IgD-negative memory B cell (primary cell): Measurements from ENCODE around the gene HOMER2. TPM values are rescaled to one million over a fixed set of nuclear protein-coding genes. Genes with fewer than 3 reads are reported as not detected.
"Not testable (repeated sequence)": the region's sequence is repeated elsewhere in the genome, so short reads cannot be mapped to it uniquely, and the experiment has no call there.

Experiments
- H3K27ac Mint-ChIP-seq, 3 donors: one replicate each; pipeline ENCODE4 v1.8.0; 2020 to 2022; ENCODE audit warnings: mild to moderate bottlenecking in 3 of 3, mixed read lengths in 3 of 3, moderate library complexity in 1 of 3
- H3K27me3 Mint-ChIP-seq: one replicate; pipeline ENCODE4 v1.8.0; 2021; ENCODE audit warnings: mixed read lengths
- H3K36me3 Mint-ChIP-seq: one replicate; pipeline ENCODE4 v1.8.0; 2020; ENCODE audit warnings: mild to moderate bottlenecking, mixed read lengths
- H3K4me1 Mint-ChIP-seq, 3 donors: one replicate each; pipeline ENCODE4 v1.8.0; 2020 to 2022; ENCODE audit warnings: mixed read lengths in 3 of 3, mild to moderate bottlenecking in 1 of 3
- H3K4me3 Mint-ChIP-seq, 4 donors: one replicate each; pipeline ENCODE4 v1.8.0; 2020 to 2022; ENCODE audit warnings: mild to moderate bottlenecking in 4 of 4, mixed read lengths in 4 of 4, moderate library complexity in 3 of 4
- H3K9me3 Mint-ChIP-seq, 3 donors: one replicate each; pipeline ENCODE4 v1.8.0; 2020 to 2021; ENCODE audit warnings: mixed read lengths in 3 of 3, mild to moderate bottlenecking in 1 of 3
- polyA plus RNA-seq: library from polyadenylated mRNA; unstranded; fragments of 300-500 nt; fragmentation: Illumina TruSeq; gene quantifications from one replicate; pipeline ENCODE4 v1.2.3, GENCODE V29; 2021

HOMER2 gene
- polyA plus RNA-seq, 1 donor from 2014 or later: 2.7 TPM

DNA sequence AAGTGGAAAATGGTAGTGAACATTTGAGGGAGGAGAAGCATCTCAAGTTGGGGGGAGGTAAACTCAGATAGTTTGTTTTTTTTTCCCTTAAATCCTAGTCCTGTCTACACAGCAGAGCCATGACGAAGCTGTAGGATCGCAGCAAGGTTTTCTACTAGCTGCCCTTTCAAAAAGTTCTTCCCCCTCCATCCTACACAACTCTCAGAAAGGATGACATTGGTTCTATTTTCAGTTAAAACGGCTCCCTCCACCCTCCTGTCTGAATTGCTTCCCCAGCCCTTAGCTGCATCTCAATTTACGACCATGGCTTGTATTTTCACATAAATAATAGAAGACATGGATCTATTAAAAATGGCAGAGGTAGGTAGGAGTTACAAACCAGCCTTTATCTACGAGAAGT is 2.2 kb downstream of the HOMER2 start:
- Mint-ChIP-seq H3K4me3 (no peak overlapping the region), H3K4me1 (peaks cover 5 to 8% (median 6%) of the 10 kb centered on the region in 3 donors), H3K27me3 (peaks cover 10% of the 10 kb centered on the region), H3K9me3 (no peaks in the 10 kb centered on the region), H3K36me3 (no peaks in the 10 kb centered on the region), H3K27ac (no peak overlapping the region)

DNA sequence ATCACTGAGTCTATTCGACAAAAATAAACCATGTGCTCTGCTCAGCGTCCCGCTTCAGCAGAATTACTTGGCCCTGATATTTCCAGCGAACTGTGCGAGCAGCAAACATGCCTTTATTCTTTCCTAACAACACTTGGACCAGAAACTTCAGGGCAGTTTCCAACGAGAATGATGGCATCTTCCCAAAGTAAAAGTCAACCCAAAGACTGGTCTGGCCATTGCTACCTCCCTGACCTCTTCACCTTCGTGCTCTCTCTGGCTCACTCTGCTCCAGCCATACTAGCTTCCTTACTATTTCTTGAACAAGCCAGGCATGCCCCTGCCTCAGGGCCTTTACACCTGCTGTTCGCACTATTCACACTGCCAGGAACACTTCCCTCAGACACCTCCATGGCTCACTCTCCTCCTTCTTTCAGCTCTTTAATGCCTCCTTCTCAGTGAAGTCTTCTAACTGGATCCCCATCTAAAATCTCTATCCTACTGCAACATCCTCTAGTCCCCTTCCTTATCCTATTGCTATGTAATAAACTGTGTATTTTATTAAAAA is 6.3 kb downstream of the HOMER2 start:
- Mint-ChIP-seq H3K27ac (no peak overlapping the region), H3K4me1 (peaks cover 0 to 2% (median 1%) of the 10 kb centered on the region in 3 donors), H3K27me3 (no peaks in the 10 kb centered on the region), H3K9me3 (no peaks in the 10 kb centered on the region), H3K4me3 (no peak overlapping the region), H3K36me3 (no peaks in the 10 kb centered on the region)

DNA sequence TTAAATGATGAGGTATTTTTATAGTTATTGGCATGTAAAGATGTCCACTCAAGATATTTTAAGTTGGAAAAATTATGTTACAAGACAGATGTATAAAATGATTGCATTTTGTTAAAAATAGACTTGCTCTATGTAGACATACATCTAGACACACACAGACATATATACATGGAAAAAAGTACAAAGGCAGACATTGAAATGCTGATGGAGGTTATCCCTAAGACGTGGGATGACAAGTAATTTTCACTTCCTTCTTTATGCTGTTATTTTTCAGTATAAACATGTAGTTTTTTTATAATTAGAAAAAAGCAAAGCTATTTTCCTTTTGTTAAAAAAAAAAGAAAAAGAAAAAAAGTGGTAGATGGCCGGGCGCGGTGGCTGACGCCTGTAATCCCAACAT is 7.2 kb downstream of the HOMER2 start:
- no peaks in the 10 kb centered on the region for H3K9me3 Mint-ChIP-seq
- no peaks in the 10 kb centered on the region for H3K36me3 Mint-ChIP-seq
- peaks cover 0 to 2% (median 1%) of the 10 kb centered on the region in 3 donors for H3K4me1 Mint-ChIP-seq
- H3K27ac Mint-ChIP-seq: no peak overlapping the region
- H3K27me3 Mint-ChIP-seq: peaks cover 2% of the 10 kb centered on the region
- H3K4me3 Mint-ChIP-seq: no peak overlapping the region

DNA sequence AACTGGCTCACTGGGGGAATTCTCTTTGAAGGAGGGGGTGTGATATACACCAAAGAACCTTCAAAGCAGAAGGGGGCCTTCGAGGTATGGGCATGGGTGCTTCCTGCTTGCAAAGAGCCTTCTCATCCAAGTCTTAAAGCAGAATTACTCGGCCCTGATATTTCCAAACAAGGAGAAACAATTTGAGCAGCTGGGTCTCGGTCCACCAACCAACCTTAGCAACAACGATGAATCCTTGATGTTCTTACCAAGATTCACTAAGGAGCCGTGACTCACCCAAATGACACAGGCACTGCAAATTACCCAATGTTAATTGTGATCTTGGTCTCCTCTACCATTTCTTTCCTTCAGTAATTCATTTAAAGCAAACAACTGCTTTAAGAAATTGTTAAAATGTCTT is 7.7 kb downstream of the HOMER2 start:
- H3K27me3 Mint-ChIP-seq: peaks cover 2% of the 10 kb centered on the region
- H3K36me3 Mint-ChIP-seq: no peaks in the 10 kb centered on the region
- no peak overlapping the region for H3K27ac Mint-ChIP-seq
- H3K4me1 Mint-ChIP-seq: peaks cover 0 to 2% (median 1%) of the 10 kb centered on the region in 3 donors
- no peak overlapping the region for H3K4me3 Mint-ChIP-seq
- H3K9me3 Mint-ChIP-seq: no peaks in the 10 kb centered on the region

DNA sequence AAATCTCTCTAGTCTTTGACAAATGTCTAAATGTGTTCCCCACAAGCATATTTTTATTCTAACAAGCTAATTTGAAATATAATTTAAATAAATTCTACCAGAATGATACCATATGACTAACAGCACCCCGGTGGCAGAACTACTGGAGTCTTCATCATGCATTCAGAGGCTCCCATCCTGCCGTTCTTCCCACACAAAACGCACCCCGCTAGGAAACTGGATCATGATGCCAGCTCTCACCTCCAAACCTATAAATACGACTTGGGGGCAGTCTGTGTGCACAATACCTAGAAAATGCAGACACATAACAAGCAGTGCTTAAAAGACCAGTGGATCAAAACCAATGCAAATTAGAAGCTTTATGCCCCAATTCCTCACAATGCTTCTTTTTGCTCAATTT is 8.5 kb downstream of the HOMER2 start:
- Mint-ChIP-seq H3K27ac (no peak overlapping the region), H3K36me3 (no peaks in the 10 kb centered on the region), H3K27me3 (peaks cover 2% of the 10 kb centered on the region), H3K9me3 (no peaks in the 10 kb centered on the region), H3K4me1 (peaks cover 0 to 2% (median 1%) of the 10 kb centered on the region in 3 donors), H3K4me3 (no peak overlapping the region)

DNA sequence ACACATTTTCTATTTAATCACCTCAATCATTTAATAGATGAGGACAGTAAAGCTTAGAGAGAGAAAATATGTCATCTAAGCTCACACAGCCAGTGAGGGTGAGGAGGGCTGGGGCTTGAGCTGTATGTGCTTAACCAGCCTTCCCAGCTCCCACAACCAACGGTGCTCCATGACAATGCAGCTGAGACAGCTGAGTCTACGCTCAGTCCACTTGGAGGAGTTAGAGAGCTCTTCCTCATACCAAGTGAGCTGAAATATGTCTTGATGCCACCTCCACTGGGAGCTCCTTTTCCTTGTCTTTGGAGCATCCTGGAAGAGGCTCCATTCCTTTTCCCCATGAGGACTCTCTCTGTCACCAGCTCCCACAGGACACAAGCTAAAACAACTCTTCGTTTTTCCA is 9.3 kb downstream of the HOMER2 start:
- Mint-ChIP-seq H3K4me3 (no peak overlapping the region), H3K27me3 (peaks cover 2% of the 10 kb centered on the region), H3K9me3 (peaks cover 0 to 2% (median 0%) of the 10 kb centered on the region in 3 donors), H3K27ac (no peak overlapping the region), H3K4me1 (peaks cover 0 to 2% (median 1%) of the 10 kb centered on the region in 3 donors), H3K36me3 (no peaks in the 10 kb centered on the region)

DNA sequence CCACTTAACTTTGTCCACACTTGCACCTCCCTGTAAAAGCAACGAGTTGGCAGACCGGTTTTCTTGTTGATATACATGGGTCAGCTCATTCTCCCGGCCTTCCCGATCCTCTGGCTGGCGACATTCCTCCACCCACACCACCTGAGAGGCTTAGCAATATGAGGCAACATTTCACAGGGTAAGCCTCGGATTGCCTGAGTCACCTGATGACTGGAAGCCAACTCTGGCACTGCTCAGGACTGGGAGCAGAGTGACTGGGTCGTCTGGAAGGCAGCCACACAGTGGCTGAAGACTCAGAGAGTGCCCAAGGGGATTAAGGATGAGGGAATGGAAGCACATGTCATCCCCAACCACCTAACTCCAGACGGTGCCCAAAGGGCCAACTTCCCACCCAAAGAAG is 9.8 kb downstream of the HOMER2 start:
- no peaks in the 10 kb centered on the region for H3K36me3 Mint-ChIP-seq
- H3K4me3 Mint-ChIP-seq: no peak overlapping the region
- peaks cover 0 to 2% (median 0%) of the 10 kb centered on the region in 3 donors for H3K9me3 Mint-ChIP-seq
- no peak overlapping the region for H3K27ac Mint-ChIP-seq
- peaks cover 2% of the 10 kb centered on the region for H3K27me3 Mint-ChIP-seq
- H3K4me1 Mint-ChIP-seq: peaks cover 0 to 2% (median 1%) of the 10 kb centered on the region in 3 donors

DNA sequence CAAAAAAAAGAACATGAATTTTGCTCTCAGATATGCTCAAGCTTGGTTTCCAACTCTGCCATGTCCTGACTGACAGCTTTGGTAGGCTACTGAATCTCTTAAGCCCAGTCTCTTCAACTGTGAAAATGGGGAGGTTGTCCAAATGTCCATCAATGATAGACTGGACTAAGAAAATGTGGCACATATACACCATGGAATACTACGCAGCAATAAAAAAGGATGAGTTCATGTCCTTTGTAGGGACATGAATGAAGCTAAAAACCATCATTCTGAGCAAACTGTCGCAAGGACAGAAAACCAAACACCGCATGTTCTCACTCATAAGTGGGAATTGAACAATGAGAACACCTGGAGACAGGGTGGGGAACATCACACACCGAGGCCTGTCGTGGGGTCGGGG is 12.8 kb downstream of the HOMER2 start:
- H3K27ac Mint-ChIP-seq, H3K9me3 Mint-ChIP-seq, H3K4me1 Mint-ChIP-seq, H3K27me3 Mint-ChIP-seq, H3K36me3 Mint-ChIP-seq, H3K4me3 Mint-ChIP-seq: not testable (repeated sequence)

DNA sequence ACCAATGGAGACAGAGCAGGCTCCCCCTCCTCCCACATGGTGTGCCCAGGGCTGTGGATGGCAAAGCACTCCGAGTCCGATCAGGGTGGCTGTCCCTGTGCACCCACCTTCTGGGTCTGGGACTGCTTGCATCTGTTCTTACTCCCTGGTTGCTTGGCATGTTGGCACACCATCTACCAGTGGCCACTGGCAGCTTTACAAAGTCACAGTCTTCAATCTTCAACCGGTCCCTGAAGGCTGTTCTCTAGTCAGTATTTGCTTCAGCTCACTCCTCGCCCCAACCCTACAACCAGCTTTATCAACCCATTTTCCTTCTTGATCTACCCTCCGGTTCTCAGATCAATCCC is 14.8 kb downstream of the HOMER2 start:
- peaks cover 0 to 6% (median 0%) of the 10 kb centered on the region in 3 donors for H3K4me1 Mint-ChIP-seq
- no peaks in the 10 kb centered on the region for H3K36me3 Mint-ChIP-seq
- H3K9me3 Mint-ChIP-seq: peaks cover 0 to 3% (median 0%) of the 10 kb centered on the region in 3 donors
- no peak overlapping the region for H3K27ac Mint-ChIP-seq
- H3K27me3 Mint-ChIP-seq: peaks cover 2% of the 10 kb centered on the region
- H3K4me3 Mint-ChIP-seq: no peak overlapping the region

DNA sequence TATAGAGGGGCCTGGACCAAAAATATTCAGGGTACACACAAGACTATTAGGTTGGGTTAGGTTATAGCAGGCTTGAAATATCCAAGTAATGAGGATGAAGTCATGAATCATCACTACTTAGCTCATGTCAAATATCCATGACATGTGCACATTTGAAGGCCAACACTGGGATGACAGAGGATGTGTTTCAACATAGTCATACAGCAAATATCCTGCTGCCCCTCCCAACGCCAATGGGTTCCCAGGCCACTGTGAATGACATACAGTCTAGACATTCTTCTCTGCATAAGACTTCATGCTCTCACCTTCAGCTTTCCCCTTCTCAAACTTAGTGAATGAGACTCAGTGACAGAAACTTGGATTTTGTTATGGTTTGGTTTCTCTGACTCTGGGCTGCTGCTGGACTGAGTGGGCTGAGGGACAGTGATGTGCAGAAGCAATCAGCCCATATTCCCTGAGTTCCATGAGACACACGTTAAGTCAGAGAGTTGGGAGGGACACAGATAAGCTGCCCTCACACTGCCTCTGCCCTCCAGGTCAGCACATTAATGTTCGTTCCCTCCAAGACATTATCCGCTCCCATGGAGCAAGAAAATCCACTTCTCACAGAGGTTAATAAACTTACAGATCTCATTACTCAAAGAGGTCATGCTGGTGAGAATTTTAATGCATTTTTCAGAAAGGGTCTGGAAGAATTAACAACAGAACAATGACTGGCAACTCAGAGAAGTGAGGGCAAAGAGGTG is 15.4 kb downstream of the HOMER2 start:
- H3K4me3 Mint-ChIP-seq: no peak overlapping the region
- peaks cover 0 to 3% (median 0%) of the 10 kb centered on the region in 3 donors for H3K9me3 Mint-ChIP-seq
- no peaks in the 10 kb centered on the region for H3K36me3 Mint-ChIP-seq

DNA sequence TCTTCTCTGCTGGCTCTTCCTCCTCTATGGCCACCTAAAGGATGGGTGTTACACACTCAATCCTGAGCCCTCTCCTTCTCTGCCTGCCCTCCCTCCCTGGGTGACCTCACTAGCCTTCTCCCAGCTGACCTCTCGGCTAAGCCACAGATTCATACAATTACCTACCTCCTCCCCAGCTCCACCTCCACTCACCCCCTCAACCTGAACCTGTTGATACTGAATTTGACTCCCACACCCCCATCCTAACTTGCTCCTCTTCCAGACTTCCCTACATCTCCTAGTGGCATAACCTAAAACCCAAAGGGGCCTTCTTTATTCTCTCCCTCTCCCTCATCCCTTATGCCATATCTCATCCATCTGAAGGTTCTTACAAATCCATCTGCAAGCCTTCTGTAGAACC is 17.1 kb downstream of the HOMER2 start:
- H3K9me3 Mint-ChIP-seq: peaks cover 0 to 3% (median 0%) of the 10 kb centered on the region in 3 donors
- no peak overlapping the region for H3K4me3 Mint-ChIP-seq
- no peaks in the 10 kb centered on the region for H3K36me3 Mint-ChIP-seq
- no peak overlapping the region for H3K27ac Mint-ChIP-seq
- H3K4me1 Mint-ChIP-seq: peaks cover 0 to 5% (median 0%) of the 10 kb centered on the region in 3 donors
- no peaks in the 10 kb centered on the region for H3K27me3 Mint-ChIP-seq

More for the DNA sequence above, 15.4 kb downstream of the HOMER2 start:
- H3K4me1 Mint-ChIP-seq: peaks cover 0 to 6% (median 0%) of the 10 kb centered on the region in 3 donors
- no peak overlapping the region for H3K27ac Mint-ChIP-seq
- H3K27me3 Mint-ChIP-seq: peaks cover 2% of the 10 kb centered on the region

DNA sequence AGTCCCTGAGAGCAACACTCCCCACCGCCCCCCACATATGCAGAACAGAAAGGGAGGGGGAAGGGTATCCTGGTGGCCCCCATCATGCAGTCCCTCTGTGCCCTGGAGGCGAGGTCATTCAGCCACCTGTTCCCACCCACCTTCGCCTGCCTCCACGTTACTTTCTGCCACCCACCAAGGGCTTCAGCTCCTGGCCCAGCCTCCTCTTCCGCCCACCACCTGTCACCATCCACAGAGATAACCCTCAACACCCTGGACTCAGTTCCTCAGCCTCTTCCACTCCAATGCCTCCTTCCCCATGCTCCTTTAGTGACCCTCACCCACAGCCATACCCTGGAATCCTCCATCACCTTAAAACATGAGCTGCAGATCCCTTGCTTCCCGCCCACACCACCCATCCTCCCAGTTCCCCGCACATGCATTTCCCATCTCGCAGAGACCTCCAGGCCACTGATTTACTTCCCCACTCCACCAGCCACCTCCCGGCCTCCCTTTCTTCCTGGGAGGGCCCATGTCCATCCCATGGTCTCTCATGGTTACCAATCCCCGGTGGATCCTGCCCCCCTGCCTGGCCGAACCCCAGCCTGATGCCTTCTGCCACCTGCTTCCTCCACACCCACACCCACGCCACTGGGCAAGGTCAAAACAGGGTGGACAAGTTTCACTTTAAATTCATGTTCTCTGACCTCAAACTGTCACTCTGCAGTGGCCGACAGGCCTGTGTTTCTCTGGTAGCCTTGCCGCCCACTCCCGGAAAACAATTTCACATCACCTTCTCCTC is 18.2 kb downstream of the HOMER2 start:
- Mint-ChIP-seq H3K27ac (no peak overlapping the region), H3K4me1 (peaks cover 0 to 5% (median 0%) of the 10 kb centered on the region in 3 donors), H3K36me3 (no peaks in the 10 kb centered on the region)

DNA sequence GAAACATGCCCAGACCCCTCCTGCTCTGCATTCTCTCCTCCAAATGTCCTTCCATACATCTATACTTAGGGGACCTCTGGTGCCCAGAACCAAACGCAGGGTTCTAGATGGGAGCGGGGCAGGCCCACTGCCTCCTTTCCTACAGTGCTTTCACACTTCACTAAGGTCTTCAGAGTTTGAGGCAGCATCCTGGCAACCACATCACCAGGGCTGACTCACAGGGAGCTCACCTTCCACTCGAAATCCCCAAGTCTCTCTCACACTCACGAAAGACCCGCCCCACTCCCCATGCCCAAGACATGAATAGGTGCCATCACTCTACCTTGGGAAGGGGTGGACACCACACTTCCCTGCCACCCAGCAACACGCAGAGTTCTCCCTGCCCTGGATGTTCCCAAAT is 18.9 kb downstream of the HOMER2 start:
- Mint-ChIP-seq H3K36me3 (peaks cover 2% of the 10 kb centered on the region), H3K4me1 (peaks cover 0 to 5% (median 0%) of the 10 kb centered on the region in 3 donors), H3K27me3 (no peaks in the 10 kb centered on the region), H3K27ac (no peak overlapping the region), H3K9me3 (peaks cover 0 to 3% (median 0%) of the 10 kb centered on the region in 3 donors), H3K4me3 (no peak overlapping the region)

More for the DNA sequence above, 18.2 kb downstream of the HOMER2 start:
- H3K27me3 Mint-ChIP-seq: no peaks in the 10 kb centered on the region
- no peak overlapping the region for H3K4me3 Mint-ChIP-seq
- H3K9me3 Mint-ChIP-seq: peaks cover 0 to 3% (median 0%) of the 10 kb centered on the region in 3 donors

DNA sequence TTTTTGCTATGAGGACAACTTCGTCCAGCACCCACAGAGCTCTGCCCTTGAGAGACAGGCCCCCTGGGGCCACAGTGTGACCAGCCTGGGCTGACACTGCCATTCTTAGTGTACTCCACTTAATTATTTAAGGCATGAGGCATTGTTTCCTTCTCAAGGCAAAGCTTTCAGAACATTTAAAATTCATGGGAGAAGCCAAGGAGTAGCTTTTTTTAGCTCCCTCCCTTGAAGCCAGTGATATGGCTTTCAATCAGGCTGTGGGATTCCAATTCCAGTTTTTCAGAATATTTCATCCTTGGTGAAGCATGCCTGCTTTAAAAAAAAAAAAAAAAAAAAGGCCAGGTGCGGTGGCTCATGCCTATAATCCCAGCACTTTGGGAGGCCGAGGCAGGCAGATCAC is 21.3 kb downstream of the HOMER2 start:
- H3K4me3 Mint-ChIP-seq: no peak overlapping the region
- no peaks in the 10 kb centered on the region for H3K27me3 Mint-ChIP-seq
- H3K27ac Mint-ChIP-seq: no peak overlapping the region
- H3K9me3 Mint-ChIP-seq: peaks cover 0 to 1% (median 0%) of the 10 kb centered on the region in 3 donors
- H3K4me1 Mint-ChIP-seq: peaks cover 0 to 5% (median 0%) of the 10 kb centered on the region in 3 donors
- peaks cover 2% of the 10 kb centered on the region for H3K36me3 Mint-ChIP-seq

DNA sequence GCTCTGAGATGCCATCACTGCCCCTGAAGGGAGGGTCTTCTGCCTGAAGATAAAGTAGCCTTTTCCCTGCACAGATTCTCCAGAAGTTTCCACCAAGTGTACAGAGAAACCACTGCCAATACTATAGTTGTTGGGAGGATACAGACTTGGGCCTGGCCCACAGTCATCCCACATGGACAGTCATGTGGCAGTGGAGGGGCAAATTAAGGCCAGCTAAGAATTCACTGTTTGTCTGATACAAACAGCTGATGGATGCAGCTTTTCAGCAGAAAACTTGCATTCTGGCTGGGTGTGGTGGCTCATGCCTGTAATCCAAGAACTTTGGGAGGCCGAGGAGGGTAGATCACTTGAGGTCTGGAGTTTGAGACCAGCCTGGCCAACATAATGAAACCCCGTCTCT is 22.1 kb downstream of the HOMER2 start:
- peaks cover 0 to 5% (median 0%) of the 10 kb centered on the region in 3 donors for H3K4me1 Mint-ChIP-seq
- H3K9me3 Mint-ChIP-seq: peaks cover 0 to 1% (median 0%) of the 10 kb centered on the region in 3 donors
- H3K4me3 Mint-ChIP-seq: no peak overlapping the region
- peaks cover 2% of the 10 kb centered on the region for H3K36me3 Mint-ChIP-seq
- H3K27me3 Mint-ChIP-seq: no peaks in the 10 kb centered on the region
- no peak overlapping the region for H3K27ac Mint-ChIP-seq
